T47D (cell line): ENCODE measurements around the gene CACHD1.
"Not testable (repeated sequence)": the region's sequence is repeated elsewhere in the genome, so short reads cannot be mapped to it uniquely, and the experiment has no call there.

Source experiments
- DNase-seq, 2 experiments: peaks; one replicate each; pipeline versions ENCODE4 v3.0.0 to v3.0.0-alpha.2; 2011 to 2012; ENCODE audit warnings: low read depth in 1 of 2, low spot score in 1 of 2
- JUND ChIP-seq: IDR thresholded peaks from 2 replicates; pipeline ENCODE4 v1.6.1; 2012; ENCODE audit warnings: low read depth
- in situ Hi-C: cut with HindIII; loops from 2 replicates; pipeline ENCODE4 v1.10.0; 2016; ENCODE audit warnings: low sequenced_read_pairs, low pct_unique_long_range_greater_than_20kb

The CACHD1 gene

GRCh38 chr1:64712049-64712448, 242.1 kb downstream of the CACHD1 start:
- TF ChIP-seq JUND, result no peak
- in situ Hi-C loops, result no loop called here
- no peak for DNase-seq

- TF ChIP-seq JUND, result no peak
- in situ Hi-C loops, result no loop called here
- no peak for DNase-seq
These were observed 245.3 kb downstream of the CACHD1 start for GRCh38 chr1:64715186-64715585.

GRCh38 chr1:64721135-64721534, 251.2 kb downstream of the CACHD1 start:
- no peak for DNase-seq
- in situ Hi-C loops, result no loop called here
- no peak for TF ChIP-seq JUND

- DNase-seq, result no peak
- TF ChIP-seq JUND, result no peak
- in situ Hi-C loops, result no loop called here
These were observed 251.7 kb downstream of the CACHD1 start for GRCh38 chr1:64721576-64722145.

- in situ Hi-C loops, result no loop called here
- TF ChIP-seq JUND, result no peak
- DNase-seq, result no peak
These were observed 257.9 kb downstream of the CACHD1 start for GRCh38 chr1:64727861-64728260.

GRCh38 chr1:64733581-64734286, 263.8 kb downstream of the CACHD1 start:
- in situ Hi-C loops, result no loop called here
- TF ChIP-seq JUND, result no peak
- no peak for DNase-seq

GRCh38 chr1:64734287-64734652, 264.3 kb downstream of the CACHD1 start:
- no peak for DNase-seq
- in situ Hi-C loops, result no loop called here
- no peak for TF ChIP-seq JUND

- in situ Hi-C loops, DNase-seq: not testable (repeated sequence)
These were observed 270.8 kb downstream of the CACHD1 start for GRCh38 chr1:64740687-64741086.
